Keratinocyte (primary cell): ENCODE data around the gene MEFV. TPM values are rescaled to one million over a fixed set of nuclear protein-coding genes. Genes with fewer than 3 reads are reported as not detected.

Experiments
- DNase-seq: peaks from one replicate; pipeline ENCODE4 v3.0.0-alpha.2; 2011; ENCODE audit warnings: low read depth, missing footprints, low spot score
- FAIRE-seq: peaks from 2 replicates; lab custom pipeline; 2011; peaks lifted over from hg19 to GRCh38; lab: Jason Lieb, UNC
- H2AFZ ChIP-seq: 2 replicates; pipeline ENCODE4 v1.6.0; 2012; ENCODE audit warnings: low read length, control low read depth, inconsistent platforms; ENCODE audit not compliant: control insufficient read depth
- H3K27ac ChIP-seq: 2 replicates; pipeline ENCODE4 v1.5.1; 2011; ENCODE audit warnings: low read length; ENCODE audit not compliant: control insufficient read depth, insufficient read depth
- H3K27me3 ChIP-seq: 3 replicates; pipeline ENCODE4 v1.6.0; 2011; ENCODE audit warnings: low read length; ENCODE audit not compliant: control insufficient read depth, insufficient read depth; ENCODE audit errors: extremely low read depth
- H3K36me3 ChIP-seq, 2 experiments: 2 replicates in 1 of 2; 3 replicates in 1 of 2; pipeline ENCODE4 v1.5.1; 2011; ENCODE audit warnings: low read length in 2 of 2, mild to moderate bottlenecking in 1 of 2; ENCODE audit not compliant: control insufficient read depth in 2 of 2, insufficient read depth in 2 of 2; ENCODE audit errors: extremely low read depth in 1 of 2
- H3K4me1 ChIP-seq: 3 replicates; pipeline ENCODE4 v1.5.1; 2011; ENCODE audit warnings: low read length; ENCODE audit not compliant: control insufficient read depth, insufficient read depth; ENCODE audit errors: extremely low read depth
- H3K4me2 ChIP-seq: 3 replicates; pipeline ENCODE4 v1.6.0; 2011; ENCODE audit warnings: low read depth, low read length; ENCODE audit not compliant: control insufficient read depth, insufficient read depth; ENCODE audit errors: extremely low read depth
- H3K4me3 ChIP-seq, 3 experiments: fragments of 200-600 bp in 1 of 3; sonication (generic) in 1 of 3; 2 replicates in 2 of 3; 3 replicates in 1 of 3; pipeline ENCODE4 v1.5.1; 2011 to 2016; ENCODE audit warnings: low read length in 3 of 3, mild to moderate bottlenecking in 3 of 3, control low read depth in 2 of 3, inconsistent platforms in 1 of 3, low read depth in 1 of 3, mixed read lengths in 1 of 3, mixed run types in 1 of 3, moderate library complexity in 1 of 3; ENCODE audit not compliant: control insufficient read depth in 2 of 3, insufficient read depth in 2 of 3; ENCODE audit errors: extremely low read depth in 1 of 3
- H3K79me2 ChIP-seq: 2 replicates; pipeline ENCODE4 v1.6.0; 2012; ENCODE audit warnings: low read length; ENCODE audit not compliant: control insufficient read depth, insufficient read depth
- H3K9ac ChIP-seq: 3 replicates; pipeline ENCODE4 v1.6.0; 2011; ENCODE audit warnings: low read length; ENCODE audit not compliant: control insufficient read depth, insufficient read depth; ENCODE audit errors: extremely low read depth
- H3K9me1 ChIP-seq: 3 replicates; pipeline ENCODE4 v1.6.0; 2011; ENCODE audit warnings: low read length; ENCODE audit not compliant: control insufficient read depth, insufficient read depth; ENCODE audit errors: extremely low read depth
- H3K9me3 ChIP-seq: 2 replicates; pipeline ENCODE4 v1.5.1; 2012; ENCODE audit warnings: low read depth, low read length; ENCODE audit not compliant: control insufficient read depth
- H4K20me1 ChIP-seq: 3 replicates; pipeline ENCODE4 v1.6.0; 2011; ENCODE audit warnings: low read length; ENCODE audit not compliant: control insufficient read depth, insufficient read depth; ENCODE audit errors: extremely low read depth
- EZH2 ChIP-seq: IDR thresholded peaks from one replicate; pipeline ENCODE4 v1.6.1; 2012; ENCODE audit warnings: inconsistent platforms, mild to moderate bottlenecking, low read length, moderate library complexity
- dilution Hi-C: fragments of 300-500 bp; cut with MboI; formaldehyde crosslinking; loops from one replicate; pipeline ENCODE4 v1.7.0; 2020; ENCODE audit warnings: low sequenced_read_pairs; ENCODE audit not compliant: extremely low pct_ligation_motif_present
- polyA plus RNA-seq, 5 experiments: library from polyadenylated mRNA; depleted of rRNA in 3 of 5; stranded (reverse) in 3 of 5; stranded (forward) in 1 of 5; unstranded in 1 of 5; fragments of >200 nt; gene quantifications; 1 replicate in 1 of 5; 2 replicates in 3 of 5; 3 replicates in 1 of 5; pipeline versions ENCODE4 v1.2.1 to v1.2.3, GENCODE V29; 2011 to 2012; ENCODE audit warnings: missing spikeins in 2 of 5, low read depth in 1 of 5, low replicate concordance in 1 of 5
- TF ChIP-seq, protein P1 (sequence below), 3 experiments: IDR thresholded peaks in 1 of 3; conservative IDR thresholded peaks in 1 of 3; optimal IDR thresholded peaks in 1 of 3; 2 replicates in 2 of 3; 3 replicates in 1 of 3; pipeline versions ENCODE3 to v1.5.1; 2011; ENCODE audit warnings: low read length in 3 of 3, mild to moderate bottlenecking in 3 of 3, moderate library complexity in 2 of 3, control low read depth in 1 of 3, inconsistent platforms in 1 of 3; ENCODE audit not compliant: insufficient read depth in 2 of 3; ENCODE audit errors: extremely low read depth in 1 of 3

The MEFV gene
- polyA plus RNA-seq, 1 donor (not counting 4 experiments of a cell fraction or from before 2014, with no cell fraction given): not detected

DNA sequence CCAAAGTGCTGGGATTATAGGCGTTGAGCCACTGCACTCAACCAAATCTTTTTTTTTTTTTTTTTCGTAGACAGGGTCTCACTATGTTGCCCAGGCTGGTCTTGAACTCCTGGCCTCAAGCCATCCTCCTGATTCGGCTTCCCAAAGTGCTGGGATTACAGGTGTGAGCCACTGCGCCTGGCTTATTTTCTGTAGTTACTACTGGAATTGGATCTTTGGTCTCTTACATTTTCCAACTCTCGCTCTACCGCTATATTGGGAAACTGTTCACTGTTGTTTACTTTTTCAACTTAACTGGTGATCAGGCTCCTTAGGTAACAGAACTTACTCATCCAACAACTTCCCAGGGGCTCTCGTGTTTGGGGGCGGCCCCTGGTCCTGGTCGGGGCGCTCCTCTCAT, 35.6 kb downstream of the MEFV start:
- no peak for FAIRE-seq
- Histone ChIP-seq H3K36me3 (peaks cover 1 to 15% of the 10 kb centered on the region in 2 experiments), H3K4me2 (no peak overlapping the region), H3K27me3 (no peaks in the 10 kb centered on the region), H4K20me1 (no peaks in the 10 kb centered on the region), H3K4me1 (no peaks in the 10 kb centered on the region), H3K9me1 (no peaks in the 10 kb centered on the region), H3K79me2 (no peaks in the 10 kb centered on the region), H3K4me3 (no peak overlapping the region), H3K27ac (no peak overlapping the region), H2AFZ (no peak overlapping the region), H3K9me3 (peaks cover 18% of the 10 kb centered on the region), H3K9ac (no peak overlapping the region)
- dilution Hi-C loops: no loop called here
- no peak for TF ChIP-seq EZH2
- TF ChIP-seq, protein P1, sequence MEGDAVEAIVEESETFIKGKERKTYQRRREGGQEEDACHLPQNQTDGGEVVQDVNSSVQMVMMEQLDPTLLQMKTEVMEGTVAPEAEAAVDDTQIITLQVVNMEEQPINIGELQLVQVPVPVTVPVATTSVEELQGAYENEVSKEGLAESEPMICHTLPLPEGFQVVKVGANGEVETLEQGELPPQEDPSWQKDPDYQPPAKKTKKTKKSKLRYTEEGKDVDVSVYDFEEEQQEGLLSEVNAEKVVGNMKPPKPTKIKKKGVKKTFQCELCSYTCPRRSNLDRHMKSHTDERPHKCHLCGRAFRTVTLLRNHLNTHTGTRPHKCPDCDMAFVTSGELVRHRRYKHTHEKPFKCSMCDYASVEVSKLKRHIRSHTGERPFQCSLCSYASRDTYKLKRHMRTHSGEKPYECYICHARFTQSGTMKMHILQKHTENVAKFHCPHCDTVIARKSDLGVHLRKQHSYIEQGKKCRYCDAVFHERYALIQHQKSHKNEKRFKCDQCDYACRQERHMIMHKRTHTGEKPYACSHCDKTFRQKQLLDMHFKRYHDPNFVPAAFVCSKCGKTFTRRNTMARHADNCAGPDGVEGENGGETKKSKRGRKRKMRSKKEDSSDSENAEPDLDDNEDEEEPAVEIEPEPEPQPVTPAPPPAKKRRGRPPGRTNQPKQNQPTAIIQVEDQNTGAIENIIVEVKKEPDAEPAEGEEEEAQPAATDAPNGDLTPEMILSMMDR (optimal IDR thresholded peaks at IDR 0.05 in 1 of 3, IDR thresholded peaks at IDR 0.05 in 1 of 3, conservative IDR thresholded peaks at IDR 0.05 in 1 of 3; ENCODE audit: extremely low read depth in 1 of 3, insufficient read depth in 2 of 3, low read length in 3 of 3): no peak
- no peak for DNase-seq

DNA sequence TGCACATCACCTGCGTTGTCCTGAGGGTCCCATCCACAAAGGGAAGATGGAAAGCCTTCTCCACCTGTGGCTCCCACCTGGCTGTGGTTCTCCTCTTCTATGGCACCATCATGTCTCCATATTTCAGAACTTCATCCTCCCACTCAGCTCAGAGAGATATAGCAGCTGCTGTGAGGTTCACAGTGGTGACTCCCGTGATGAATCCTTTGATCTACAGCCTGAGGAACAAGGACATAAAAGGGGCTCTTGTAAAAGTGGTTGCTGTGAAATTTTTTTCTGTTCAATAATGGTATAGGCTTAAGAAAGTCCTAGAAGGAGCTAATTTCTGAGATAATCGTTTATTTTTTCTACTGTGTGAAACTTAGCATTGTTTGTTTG, 40.2 kb downstream of the MEFV start:
- no peak overlapping the region for H3K27ac ChIP-seq
- dilution Hi-C loops: no loop called here
- no peak overlapping the region for H3K4me2 ChIP-seq
- no peaks in the 10 kb centered on the region for H3K4me1 ChIP-seq
- no peaks in the 10 kb centered on the region for H3K27me3 ChIP-seq
- TF ChIP-seq, protein P1 (optimal IDR thresholded peaks at IDR 0.05 in 1 of 3, IDR thresholded peaks at IDR 0.05 in 1 of 3, conservative IDR thresholded peaks at IDR 0.05 in 1 of 3; ENCODE audit: extremely low read depth in 1 of 3, insufficient read depth in 2 of 3, low read length in 3 of 3): no peak
- TF ChIP-seq EZH2: no peak
- no peak overlapping the region for H3K4me3 ChIP-seq
- no peak for DNase-seq
- H3K79me2 ChIP-seq: no peaks in the 10 kb centered on the region
- no peak overlapping the region for H3K9ac ChIP-seq
- H4K20me1 ChIP-seq: no peaks in the 10 kb centered on the region
- no peak for FAIRE-seq
- H2AFZ ChIP-seq: no peak overlapping the region
- H3K36me3 ChIP-seq: no peaks in the 10 kb centered on the region
- H3K9me1 ChIP-seq: no peaks in the 10 kb centered on the region
- no peaks in the 10 kb centered on the region for H3K9me3 ChIP-seq
